ENCODE results near the gene UBE3B. TPM values are rescaled to one million over a fixed set of nuclear protein-coding genes. Genes with fewer than 3 reads are reported as not detected.

Gene UBE3B
- total RNA-seq, 1 experiment from 2014 or later = 48.6 TPM

DNA sequence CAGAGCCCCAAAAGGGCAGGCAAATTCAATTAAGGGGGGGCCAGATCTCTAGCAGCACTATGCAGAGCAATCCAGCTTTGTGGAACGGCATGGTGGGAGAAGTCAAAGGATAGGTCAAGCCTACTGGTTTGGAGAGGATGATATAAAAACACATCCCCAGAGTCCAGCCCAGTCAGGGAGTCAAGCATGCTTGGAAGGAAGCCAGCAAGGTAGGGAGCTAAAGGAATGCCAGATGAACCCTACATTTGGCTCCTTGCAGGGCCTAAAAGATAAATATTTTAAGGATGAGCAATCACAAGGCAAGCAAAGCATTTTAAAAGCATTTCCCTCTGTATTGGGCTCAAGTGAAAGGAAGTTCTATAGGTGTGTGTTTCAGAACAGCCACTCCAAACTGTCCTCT lies 21.7 kb upstream of the UBE3B start:
- TF ChIP-seq, protein P1, sequence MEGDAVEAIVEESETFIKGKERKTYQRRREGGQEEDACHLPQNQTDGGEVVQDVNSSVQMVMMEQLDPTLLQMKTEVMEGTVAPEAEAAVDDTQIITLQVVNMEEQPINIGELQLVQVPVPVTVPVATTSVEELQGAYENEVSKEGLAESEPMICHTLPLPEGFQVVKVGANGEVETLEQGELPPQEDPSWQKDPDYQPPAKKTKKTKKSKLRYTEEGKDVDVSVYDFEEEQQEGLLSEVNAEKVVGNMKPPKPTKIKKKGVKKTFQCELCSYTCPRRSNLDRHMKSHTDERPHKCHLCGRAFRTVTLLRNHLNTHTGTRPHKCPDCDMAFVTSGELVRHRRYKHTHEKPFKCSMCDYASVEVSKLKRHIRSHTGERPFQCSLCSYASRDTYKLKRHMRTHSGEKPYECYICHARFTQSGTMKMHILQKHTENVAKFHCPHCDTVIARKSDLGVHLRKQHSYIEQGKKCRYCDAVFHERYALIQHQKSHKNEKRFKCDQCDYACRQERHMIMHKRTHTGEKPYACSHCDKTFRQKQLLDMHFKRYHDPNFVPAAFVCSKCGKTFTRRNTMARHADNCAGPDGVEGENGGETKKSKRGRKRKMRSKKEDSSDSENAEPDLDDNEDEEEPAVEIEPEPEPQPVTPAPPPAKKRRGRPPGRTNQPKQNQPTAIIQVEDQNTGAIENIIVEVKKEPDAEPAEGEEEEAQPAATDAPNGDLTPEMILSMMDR (IDR thresholded peaks at IDR 0.05; ENCODE audit: unreplicated experiment) = no peak
- CTCF ChIA-PET = no interaction called here
- Mint-ChIP-seq H3K4me3 (ENCODE audit: low read depth, unreplicated experiment) (no peak overlapping the region), H3K4me1 (ENCODE audit: low read depth, unreplicated experiment) (peaks cover under 1% of the 10 kb centered on the region), H3K36me3 (ENCODE audit: insufficient read depth, unreplicated experiment) (peaks cover 50% of the 10 kb centered on the region), H3K27me3 (ENCODE audit: unreplicated experiment) (no peaks in the 10 kb centered on the region), H3K9me3 (ENCODE audit: low read depth, unreplicated experiment) (no peaks in the 10 kb centered on the region), H3K27ac (ENCODE audit: unreplicated experiment) (no peak overlapping the region)
- intact Hi-C loops (cut with micrococcal nuclease; ENCODE audit: unreplicated experiment) = no loop called here
- no peak for DNase-seq
- BruUV-seq (replicated peaks) = no TSS peak

DNA sequence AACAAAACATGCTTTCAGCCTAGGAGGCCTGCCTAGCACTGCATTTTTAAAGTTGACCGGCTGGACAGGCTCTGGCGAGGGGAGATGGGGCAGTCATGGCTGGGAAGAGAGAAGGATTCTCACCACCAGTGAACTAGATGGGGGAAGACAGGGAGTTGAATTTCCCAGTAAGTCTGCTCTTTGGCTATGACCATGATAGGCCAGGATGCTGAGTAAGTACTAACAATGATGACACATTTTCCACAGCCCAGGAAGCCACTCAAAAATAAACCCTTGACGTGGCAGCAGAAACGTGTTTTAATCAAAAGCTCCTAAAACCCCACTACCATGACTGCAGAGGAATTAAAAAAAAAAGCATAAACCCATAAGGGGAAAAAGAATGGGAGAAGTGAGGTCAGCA lies 19.3 kb upstream of the UBE3B start:
- H3K36me3 Mint-ChIP-seq (ENCODE audit: insufficient read depth, unreplicated experiment) = peaks cover 58% of the 10 kb centered on the region
- no peak overlapping the region for H3K27ac Mint-ChIP-seq (ENCODE audit: unreplicated experiment)
- CTCF ChIA-PET = no interaction called here
- no peaks in the 10 kb centered on the region for H3K9me3 Mint-ChIP-seq (ENCODE audit: low read depth, unreplicated experiment)
- BruUV-seq (replicated peaks) = no TSS peak
- intact Hi-C loops (cut with micrococcal nuclease; ENCODE audit: unreplicated experiment) = no loop called here
- H3K27me3 Mint-ChIP-seq (ENCODE audit: unreplicated experiment) = no peaks in the 10 kb centered on the region
- H3K4me3 Mint-ChIP-seq (ENCODE audit: low read depth, unreplicated experiment) = no peak overlapping the region
- peaks cover 24% of the 10 kb centered on the region for H3K4me1 Mint-ChIP-seq (ENCODE audit: low read depth, unreplicated experiment)
- TF ChIP-seq, protein P1 (IDR thresholded peaks at IDR 0.05; ENCODE audit: unreplicated experiment) = no peak
- DNase-seq = no peak

DNA sequence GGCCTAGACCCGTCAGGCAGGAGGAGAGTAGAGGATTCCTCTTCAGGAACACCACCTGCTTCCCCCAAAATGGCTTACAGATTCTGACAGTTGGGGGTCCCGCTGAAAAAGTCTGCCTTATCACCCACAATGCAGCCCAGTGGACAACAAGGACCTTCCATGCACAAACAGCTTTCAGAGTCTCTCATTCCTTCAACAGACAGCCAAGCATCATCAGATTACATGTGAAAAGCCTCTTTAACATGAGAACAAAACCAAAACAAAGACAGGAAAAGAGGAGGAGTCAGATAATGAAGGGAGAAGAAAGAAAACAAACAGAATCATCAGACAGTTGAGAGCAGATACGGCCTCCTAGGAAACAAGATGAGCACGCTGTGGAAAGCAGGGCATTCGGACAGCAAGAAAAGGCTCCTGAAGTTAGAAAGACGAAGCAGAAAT lies 18.6 kb upstream of the UBE3B start:
- CTCF ChIA-PET = interaction anchor here (0.6 kb wide), 1 partner anchor 15 kb away, joined by 3 read pairs; no protein-coding TSS in a partner anchor
- no peak overlapping the region for H3K4me3 Mint-ChIP-seq (ENCODE audit: low read depth, unreplicated experiment)
- no TSS peak for BruUV-seq (replicated peaks)

DNA sequence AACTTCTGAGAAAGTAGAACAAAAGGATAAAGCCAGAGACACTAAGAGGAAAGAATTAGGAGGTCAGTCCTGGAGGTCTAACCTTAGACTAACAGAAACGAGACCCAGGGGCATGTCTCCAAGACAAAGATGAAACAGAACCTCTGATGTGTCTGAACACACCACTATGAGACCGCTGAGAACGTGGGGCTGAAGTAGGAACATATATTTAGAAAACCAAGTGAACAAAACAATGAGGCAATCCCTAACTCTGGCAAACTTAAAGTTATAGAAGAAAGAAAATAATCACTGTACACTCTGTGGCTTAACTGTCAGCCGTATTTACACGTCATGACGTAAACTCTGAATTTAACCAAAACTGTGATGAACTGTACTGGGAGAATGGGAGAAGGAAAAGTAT lies 18.2 kb upstream of the UBE3B start:
- Mint-ChIP-seq H3K36me3 (ENCODE audit: insufficient read depth, unreplicated experiment) (peaks cover 62% of the 10 kb centered on the region), H3K27ac (ENCODE audit: unreplicated experiment) (peak overlapping the region; percentile 28), H3K9me3 (ENCODE audit: low read depth, unreplicated experiment) (no peaks in the 10 kb centered on the region), H3K27me3 (ENCODE audit: unreplicated experiment) (no peaks in the 10 kb centered on the region), H3K4me1 (ENCODE audit: low read depth, unreplicated experiment) (peaks cover 36% of the 10 kb centered on the region), H3K4me3 (ENCODE audit: low read depth, unreplicated experiment) (no peak overlapping the region)
- CTCF ChIA-PET = no interaction called here
- intact Hi-C loops (cut with micrococcal nuclease; ENCODE audit: unreplicated experiment) = no loop called here
- TF ChIP-seq, protein P1 (IDR thresholded peaks at IDR 0.05; ENCODE audit: unreplicated experiment) = no peak
- no TSS peak for BruUV-seq (replicated peaks)
- no peak for DNase-seq

More for the DNA sequence above, 18.6 kb upstream of the UBE3B start:
- Mint-ChIP-seq H3K27me3 (ENCODE audit: unreplicated experiment) (no peaks in the 10 kb centered on the region), H3K27ac (ENCODE audit: unreplicated experiment) (peak overlapping the region; percentile 28), H3K4me1 (ENCODE audit: low read depth, unreplicated experiment) (peaks cover 31% of the 10 kb centered on the region), H3K9me3 (ENCODE audit: low read depth, unreplicated experiment) (no peaks in the 10 kb centered on the region), H3K36me3 (ENCODE audit: insufficient read depth, unreplicated experiment) (peaks cover 65% of the 10 kb centered on the region)
- no peak for DNase-seq
- intact Hi-C loops (cut with micrococcal nuclease; ENCODE audit: unreplicated experiment) = no loop called here
- TF ChIP-seq, protein P1 (IDR thresholded peaks at IDR 0.05; ENCODE audit: unreplicated experiment) = no peak

All from Calu3 (cell line).